K562 (cell line): ENCODE results near the gene FKBP8. TPM values are rescaled to one million over a fixed set of nuclear protein-coding genes. Genes with fewer than 3 reads are reported as not detected.
A peak's percentile ranks its signal among the peaks of the same experiment; 100 is the strongest.

ENCODE experiments used
- CTBP1 ChIP-seq: fragments of 450-650 bp; IDR thresholded peaks from 2 replicates; pipeline ENCODE4 v1.6.1; 2016; ENCODE audit warnings: borderline replicate concordance
- EGR1 ChIP-seq: fragments of 450-650 bp; conservative IDR thresholded peaks from 2 replicates; pipeline ENCODE4 v1.6.1; 2017; ENCODE audit warnings: mild to moderate bottlenecking
- EHMT2 ChIP-seq: fragments of 450-650 bp; IDR thresholded peaks from 2 replicates; pipeline ENCODE4 v1.6.1; 2018; ENCODE audit warnings: antibody characterized with exemption
- GTF2E2 ChIP-seq: fragments of 200-800 bp; sonication (Bioruptor generic); IDR thresholded peaks from 2 replicates; pipeline ENCODE4 v1.6.1; 2016; ENCODE audit warnings: missing genetic modification characterization, missing compliant biosample characterization
- KDM2B ChIP-seq: fragments of 250-450 bp; sonication (Bioruptor Pico); IDR thresholded peaks from 2 replicates; pipeline ENCODE4 v1.8.0; 2021; ENCODE audit warnings: mild to moderate bottlenecking, moderate library complexity
- MTA2 ChIP-seq: fragments of 450-650 bp; IDR thresholded peaks from 2 replicates; pipeline ENCODE4 v1.6.1; 2016; ENCODE audit warnings: low read depth
- NCOA1 ChIP-seq: fragments of 450-650 bp; IDR thresholded peaks from 2 replicates; pipeline ENCODE4 v1.6.1; 2016; ENCODE audit warnings: low read depth
- PKNOX1 ChIP-seq: fragments of 450-650 bp; IDR thresholded peaks from 2 replicates; pipeline ENCODE4 v1.6.1; 2016
- POLR2AphosphoS2 ChIP-seq: IDR thresholded peaks from 2 replicates; pipeline ENCODE4 v1.6.1; 2012; ENCODE audit warnings: low read length, improper control_type of control experiment
- PYGO2 ChIP-seq: fragments of 450-650 bp; IDR thresholded peaks from 2 replicates; pipeline ENCODE4 v1.6.1; 2016; ENCODE audit warnings: mild to moderate bottlenecking, missing genetic modification characterization, moderate library complexity, missing compliant biosample characterization
- STAG1 ChIP-seq: sonication (generic); formaldehyde crosslinking; IDR thresholded peaks from 2 replicates; pipeline ENCODE4 v1.5.0; 2020; ENCODE audit warnings: missing genetic modification reagents, borderline replicate concordance
- TEAD4 ChIP-seq, 2 experiments: sonication (generic) in 1 of 2; formaldehyde crosslinking in 1 of 2; IDR thresholded peaks; 2 replicates each; pipeline versions ENCODE4 v1.6.1 to v1.8.0; 2012 to 2022; ENCODE audit warnings: borderline replicate concordance in 1 of 2, inconsistent platforms in 1 of 2, low read length in 1 of 2, mild to moderate bottlenecking in 1 of 2, missing genetic modification reagents in 1 of 2
- TFAP4 ChIP-seq: sonication (generic); formaldehyde crosslinking; IDR thresholded peaks from 2 replicates; pipeline ENCODE4 v1.8.0; 2022; ENCODE audit warnings: missing genetic modification reagents, mild to moderate bottlenecking, moderate library complexity, borderline replicate concordance
- XRCC4 ChIP-seq: IDR thresholded peaks from one replicate; pipeline ENCODE4 v1.6.1; 2011; ENCODE audit not compliant: insufficient read depth, insufficient read length; ENCODE audit errors: extremely low read depth
- ZBTB34 ChIP-seq: fragments of 250-450 bp; sonication (Bioruptor Pico); IDR thresholded peaks from 2 replicates; pipeline ENCODE4 v1.8.0; 2021; ENCODE audit warnings: mild to moderate bottlenecking, moderate library complexity
- ZBTB9 ChIP-seq: fragments of 450-650 bp; formaldehyde crosslinking; IDR thresholded peaks from 2 replicates; pipeline ENCODE4 v1.4.0; 2020; ENCODE audit warnings: mild to moderate bottlenecking, moderate library complexity
- ZNF23 ChIP-seq: fragments of 250-450 bp; sonication (Bioruptor Pico); IDR thresholded peaks from 2 replicates; pipeline ENCODE4 v1.4.0; 2020; ENCODE audit warnings: mild to moderate bottlenecking
- ZNF518B ChIP-seq: fragments of 250-450 bp; sonication (Bioruptor Pico); IDR thresholded peaks from 2 replicates; pipeline ENCODE4 v1.5.0; 2021; ENCODE audit warnings: mild to moderate bottlenecking, moderate library complexity
- ZNF589 ChIP-seq: fragments of 200-800 bp; sonication (Bioruptor generic); IDR thresholded peaks from 2 replicates; pipeline ENCODE4 v1.6.1; 2016; ENCODE audit warnings: low read depth, missing genetic modification characterization, missing compliant biosample characterization
- ZNF764 ChIP-seq: fragments of 250-450 bp; sonication (Bioruptor Pico); IDR thresholded peaks from 2 replicates; pipeline ENCODE4 v1.4.0; 2020; ENCODE audit warnings: low read depth, mild to moderate bottlenecking, moderate library complexity
- polyA plus RNA-seq, 8 experiments: library from polyadenylated mRNA; depleted of rRNA in 4 of 8; stranded (reverse) in 5 of 8; unstranded in 3 of 8; fragments of >200 nt; fragmentation: Nextera tagmentation in 2 of 8; fragmentation: Illumina TruSeq in 1 of 8; extraction: Ambion mirVana in 2 of 8; extraction: Trizol in 1 of 8; gene quantifications; 2 replicates each; pipeline versions ENCODE4 v1.2.1 to v1.2.3, GENCODE V29; 2011 to 2014; ENCODE audit warnings: inconsistent platforms in 1 of 8, missing spikeins in 1 of 8
- total RNA-seq, 7 experiments: library from RNA; depleted of rRNA in 6 of 7; stranded (reverse); fragments of >200 nt in 6 of 7; fragmentation: Illumina TruSeq in 2 of 7; extraction: Trizol in 2 of 7; gene quantifications; 2 replicates each; pipeline versions ENCODE4 v1.2.1 to v1.2.3, GENCODE V29; 2011 to 2021; ENCODE audit warnings: low replicate concordance in 1 of 7

The FKBP8 gene
- total and polyA plus RNA-seq, 9 of the 15 experiments (the other 6 are each of a cell fraction or from before 2014, with no cell fraction given), result 0.46 to 236 (median 104) TPM

- TF ChIP-seq KDM2B (no peak), ZNF764 (CRISPR knock-in tag) (no peak), GTF2E2 (tag) (no peak), TEAD4 (IDR thresholded peaks at IDR 0.05; ENCODE audit: low read length) (peak; percentile 56), TEAD4 (CRISPR knock-in tag; IDR thresholded peaks at IDR 0.05; ENCODE audit: borderline replicate concordance) (no peak), ZNF518B (CRISPR knock-in tag) (no peak), TFAP4 (peak; percentile 70; the same call in 1 of the 2 replicates), MTA2 (no peak), STAG1 (CRISPR knock-in tag) (no peak), PKNOX1 (peak; percentile 98), NCOA1 (no peak), ZNF23 (no peak), PYGO2 (tag) (no peak), CTBP1 (0 out of 2 replicates have a peak, but pooled peaks have one; percentile 10), XRCC4 (no peak), EHMT2 (0 out of 2 replicates have a peak, but pooled peaks have one; percentile 11), ZBTB34 (no peak), ZNF589 (no peak), EGR1 (peak; percentile 80), ZBTB9 (CRISPR knock-in tag) (no peak), POLR2AphosphoS2 (no peak)
These were observed 21.1 kb downstream of the FKBP8 start (continued) for GRCh38 chr19:18522124-18522861.
